RWPE2 (cell line): ENCODE results near the gene ZNF674.

Experiments used
- ATAC-seq: fragments of 200-7000 bp; cut with Tn5 transposase; 3 replicates; pipeline ENCODE4 v1.9.1; 2021; ENCODE audit warnings: low read depth
- DNase-seq: peaks from one replicate; pipeline ENCODE4 v3.0.0-alpha.2; 2020; ENCODE audit warnings: low spot score
- H3K27ac ChIP-seq: fragments of 450-650 bp; 2 replicates; pipeline ENCODE4 v1.5.1; 2017; ENCODE audit warnings: mild to moderate bottlenecking; ENCODE audit not compliant: poor library complexity, severe bottlenecking
- H3K27me3 ChIP-seq: fragments of 250-450 bp; sonication (Bioruptor Pico); 2 replicates; pipeline ENCODE4 v1.5.1; 2021; ENCODE audit warnings: mild to moderate bottlenecking, moderate library complexity; ENCODE audit not compliant: insufficient read depth, poor library complexity, severe bottlenecking
- H3K36me3 ChIP-seq: fragments of 250-450 bp; sonication (Bioruptor Pico); 2 replicates; pipeline ENCODE4 v1.5.1; 2020; ENCODE audit warnings: low read depth, mild to moderate bottlenecking, moderate library complexity
- H3K4me1 ChIP-seq: fragments of 250-450 bp; sonication (Bioruptor Pico); 2 replicates; pipeline ENCODE4 v1.5.1; 2021; ENCODE audit warnings: mild to moderate bottlenecking, moderate library complexity; ENCODE audit not compliant: insufficient read depth, poor library complexity, severe bottlenecking
- H3K4me3 ChIP-seq: fragments of 250-450 bp; sonication (Bioruptor Pico); 2 replicates; pipeline ENCODE4 v1.5.1; 2021; ENCODE audit warnings: mild to moderate bottlenecking, moderate library complexity; ENCODE audit not compliant: severe bottlenecking
- H3K9me3 ChIP-seq: fragments of 250-450 bp; sonication (Bioruptor Pico); 2 replicates; pipeline ENCODE4 v1.5.1; 2021; ENCODE audit warnings: mild to moderate bottlenecking, moderate library complexity; ENCODE audit not compliant: severe bottlenecking
- CTCF ChIP-seq: fragments of 450-650 bp; IDR thresholded peaks from one replicate; pipeline ENCODE4 v1.5.1; 2017; ENCODE audit warnings: mild to moderate bottlenecking, moderate library complexity; ENCODE audit not compliant: poor library complexity, severe bottlenecking

The ZNF674 gene

GRCh38 chrX:46459603-46460002 is 85.6 kb downstream of the ZNF674 start:
- no peak for ATAC-seq
- Histone ChIP-seq H3K27ac (no peak overlapping the region), H3K36me3 (0 out of 2 replicates have a peak, but pooled peaks cover 3% of the 10 kb centered on the region), H3K9me3 (no peaks in the 10 kb centered on the region), H3K4me1 (no peaks in the 10 kb centered on the region), H3K27me3 (no peaks in the 10 kb centered on the region), H3K4me3 (no peak overlapping the region)
- no peak for DNase-seq
- no peak for TF ChIP-seq CTCF

- H3K27me3 ChIP-seq = no peaks in the 10 kb centered on the region
- H3K36me3 ChIP-seq = peaks cover 6% of the 10 kb centered on the region; the same call in 1 of the 2 replicates
- ATAC-seq (no peak), DNase-seq (no peak)
- no peak for TF ChIP-seq CTCF
- H3K27ac ChIP-seq = no peak overlapping the region
- H3K9me3 ChIP-seq = no peaks in the 10 kb centered on the region
- H3K4me3 ChIP-seq = no peak overlapping the region
- H3K4me1 ChIP-seq = no peaks in the 10 kb centered on the region
Observed at GRCh38 chrX:46456125-46456922, 88.9 kb downstream of the ZNF674 start.
